BJ (cell line): ENCODE data around the gene RFK. TPM values are rescaled to one million over a fixed set of nuclear protein-coding genes. Genes with fewer than 3 reads are reported as not detected.

Source experiments
- CTCF ChIA-PET: fragments of 350-600 bp; formaldehyde crosslinking; extraction: SDS; loops from one replicate; lab custom pipeline; 2021; ENCODE audit warnings: antibody characterized with exemption, inconsistent platforms; lab: Yijun Ruan, JAX
- POLR2A ChIA-PET: fragments of 300-600 bp; sonication (Branson Sonifier 250); formaldehyde crosslinking; extraction: SDS; loops from one replicate; lab custom pipeline; 2021; ENCODE audit warnings: antibody characterized with exemption; lab: Charles Lee
- DNase-seq: peaks from one replicate; pipeline ENCODE4 v3.0.0-alpha.2; 2011; ENCODE audit warnings: low read depth
- H3K27me3 ChIP-seq: 2 replicates; pipeline ENCODE4 v1.6.0; 2011; ENCODE audit warnings: low read length; ENCODE audit not compliant: control insufficient read depth, insufficient read depth
- H3K36me3 ChIP-seq: 2 replicates; pipeline ENCODE4 v1.5.1; 2011; ENCODE audit warnings: low read length; ENCODE audit not compliant: control insufficient read depth, insufficient read depth
- H3K4me3 ChIP-seq: 2 replicates; pipeline ENCODE4 v1.5.1; 2011; ENCODE audit warnings: low read depth, mild to moderate bottlenecking, control low read depth, low read length
- polyA plus RNA-seq: library from polyadenylated mRNA; depleted of rRNA; stranded (reverse); fragments of >200 nt; gene quantifications from 2 replicates; pipeline ENCODE4 v1.2.3, GENCODE V29; 2011
- TF ChIP-seq, protein P1 (sequence below): IDR thresholded peaks from 2 replicates; pipeline ENCODE4 v1.5.1; 2011; ENCODE audit warnings: low read depth, mild to moderate bottlenecking, control low read depth, inconsistent platforms, low read length, moderate library complexity; ENCODE audit not compliant: insufficient read depth

The RFK gene
- polyA plus RNA-seq, 1 experiment, result 7.5 TPM

- CTCF ChIA-PET, result interaction anchor here (0.8 to 3.1 kb wide), 5 partner anchors 19 to 411 kb away, joined by 3 to 17 read pairs (median 7); no protein-coding TSS in a partner anchor
- DNase-seq, result no peak
- H3K36me3 ChIP-seq, result no peaks in the 10 kb centered on the region
- H3K27me3 ChIP-seq, result no peaks in the 10 kb centered on the region
- POLR2A ChIA-PET, result no interaction called here
- H3K4me3 ChIP-seq, result no peak overlapping the region
- TF ChIP-seq, protein P1, sequence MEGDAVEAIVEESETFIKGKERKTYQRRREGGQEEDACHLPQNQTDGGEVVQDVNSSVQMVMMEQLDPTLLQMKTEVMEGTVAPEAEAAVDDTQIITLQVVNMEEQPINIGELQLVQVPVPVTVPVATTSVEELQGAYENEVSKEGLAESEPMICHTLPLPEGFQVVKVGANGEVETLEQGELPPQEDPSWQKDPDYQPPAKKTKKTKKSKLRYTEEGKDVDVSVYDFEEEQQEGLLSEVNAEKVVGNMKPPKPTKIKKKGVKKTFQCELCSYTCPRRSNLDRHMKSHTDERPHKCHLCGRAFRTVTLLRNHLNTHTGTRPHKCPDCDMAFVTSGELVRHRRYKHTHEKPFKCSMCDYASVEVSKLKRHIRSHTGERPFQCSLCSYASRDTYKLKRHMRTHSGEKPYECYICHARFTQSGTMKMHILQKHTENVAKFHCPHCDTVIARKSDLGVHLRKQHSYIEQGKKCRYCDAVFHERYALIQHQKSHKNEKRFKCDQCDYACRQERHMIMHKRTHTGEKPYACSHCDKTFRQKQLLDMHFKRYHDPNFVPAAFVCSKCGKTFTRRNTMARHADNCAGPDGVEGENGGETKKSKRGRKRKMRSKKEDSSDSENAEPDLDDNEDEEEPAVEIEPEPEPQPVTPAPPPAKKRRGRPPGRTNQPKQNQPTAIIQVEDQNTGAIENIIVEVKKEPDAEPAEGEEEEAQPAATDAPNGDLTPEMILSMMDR, result no peak
Observed at GRCh38 chr9:76400534-76401096, 6.4 kb upstream of the RFK start.

DNA sequence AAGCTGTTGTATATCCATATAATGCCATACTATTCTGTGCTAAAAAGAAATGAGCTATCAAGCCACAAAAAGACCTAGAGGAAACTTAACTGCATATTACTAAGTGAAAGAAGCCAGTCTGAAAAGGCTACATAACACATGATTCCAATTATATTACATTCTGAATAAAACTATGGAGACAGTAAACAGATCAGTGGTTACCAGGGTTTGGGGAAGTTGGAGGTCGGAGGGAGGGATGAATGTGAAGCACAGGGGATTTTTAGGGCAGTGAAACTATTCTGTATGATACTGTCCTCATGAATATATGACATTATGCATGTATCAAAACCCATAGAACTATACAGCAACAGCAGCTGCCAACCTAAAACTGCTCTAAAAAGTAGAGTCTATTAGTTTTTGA is 5.6 kb upstream of the RFK start:
- no peak for DNase-seq
- ChIA-PET POLR2A (interaction anchor here (0.7 kb wide), 1 partner anchor 436 kb away, joined by 4 read pairs; no protein-coding TSS in a partner anchor), CTCF (interaction anchor here (0.8 to 1.1 kb wide), 2 partner anchors 307 to 411 kb away, joined by 3 to 4 read pairs; no protein-coding TSS in a partner anchor)
- Histone ChIP-seq H3K4me3 (no peak overlapping the region), H3K27me3 (no peaks in the 10 kb centered on the region), H3K36me3 (no peaks in the 10 kb centered on the region)
- TF ChIP-seq, protein P1, result no peak

- Histone ChIP-seq H3K27me3 (no peaks in the 10 kb centered on the region), H3K4me3 (no peak overlapping the region), H3K36me3 (no peaks in the 10 kb centered on the region)
- DNase-seq, result no peak
- POLR2A ChIA-PET, result no interaction called here
- TF ChIP-seq, protein P1, result no peak
- CTCF ChIA-PET, result interaction anchor here (0.7 kb wide), 2 partner anchors 19 to 271 kb away, joined by 3 read pairs; no protein-coding TSS in a partner anchor
Observed at GRCh38 chr9:76396597-76396996, 2.4 kb upstream of the RFK start.

- Histone ChIP-seq H3K27me3 (no peaks in the 10 kb centered on the region), H3K36me3 (no peaks in the 10 kb centered on the region), H3K4me3 (no peak overlapping the region)
- CTCF ChIA-PET, result interaction anchor here (0.7 kb wide), 2 partner anchors 19 to 272 kb away, joined by 3 read pairs; no protein-coding TSS in a partner anchor
- no peak for DNase-seq
- TF ChIP-seq, protein P1, result no peak
- POLR2A ChIA-PET, result no interaction called here
Observed at GRCh38 chr9:76396144-76396543, 1.9 kb upstream of the RFK start.

DNA sequence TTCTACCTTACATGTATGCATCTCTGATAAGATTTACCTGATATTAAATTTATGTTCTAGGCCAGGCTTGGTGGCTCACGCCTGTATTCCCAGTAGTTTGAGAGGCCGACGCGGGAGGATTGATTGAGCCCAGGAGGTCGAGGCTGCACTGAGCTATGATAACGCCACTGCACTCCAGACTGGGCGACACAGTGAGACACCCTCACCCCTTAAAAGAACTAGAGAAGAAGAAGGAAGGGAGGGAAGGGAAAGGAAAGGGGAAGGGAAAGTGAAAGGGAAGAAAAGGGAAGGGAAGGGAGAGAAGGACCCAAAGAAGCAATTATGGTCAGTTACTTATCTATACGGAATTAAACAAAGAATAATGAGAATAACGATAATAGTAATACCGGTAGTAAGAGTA is 1.2 kb upstream of the RFK start:
- CTCF ChIA-PET, result interaction anchor here (0.8 to 2.3 kb wide), 6 partner anchors 9 to 307 kb away, joined by 3 to 11 read pairs (median 6); no protein-coding TSS in a partner anchor
- TF ChIP-seq, protein P1, result no peak
- Histone ChIP-seq H3K4me3 (no peak overlapping the region; the same call in 1 of the 2 replicates), H3K36me3 (no peaks in the 10 kb centered on the region), H3K27me3 (no peaks in the 10 kb centered on the region)
- POLR2A ChIA-PET, result no interaction called here
- DNase-seq, result no peak
